ENCODE results near the gene DOCK10.

- TF ChIP-seq YY1 (tag by site-specific recombination; IDR thresholded peaks at IDR 0.05) (no peak), CTCF (tag by site-specific recombination; IDR thresholded peaks at IDR 0.05) (no peak), ZNF292 (tag by site-specific recombination; IDR thresholded peaks at IDR 0.05; ENCODE audit: borderline replicate concordance, low read depth) (no peak), ZNF423 (tag by site-specific recombination; IDR thresholded peaks at IDR 0.05) (no peak), ZNF133 (tag by site-specific recombination; IDR thresholded peaks at IDR 0.05) (no peak)
Measured at GRCh38 chr2:224819075-224819474, 223.2 kb downstream of the DOCK10 start.
